Neural crest cell (in vitro differentiated cells): ENCODE results near the gene CDH23. TPM values are rescaled to one million over a fixed set of nuclear protein-coding genes. Genes with fewer than 3 reads are reported as not detected.

ENCODE experiments used
- DNase-seq: peaks from one replicate; pipeline ENCODE4 v3.0.0; 2021; ENCODE audit warnings: low read depth, mixed read lengths, low spot score
- H3K27ac Mint-ChIP-seq: one replicate; pipeline ENCODE4 v1.8.0; 2021; ENCODE audit warnings: mild to moderate bottlenecking, mixed read lengths; ENCODE audit not compliant: unreplicated experiment
- H3K27me3 Mint-ChIP-seq: 2 replicates; pipeline ENCODE4 v1.8.0; 2021; ENCODE audit warnings: low read depth, mild to moderate bottlenecking, mixed read lengths
- H3K36me3 Mint-ChIP-seq: 2 replicates; pipeline ENCODE4 v1.8.0; 2021; ENCODE audit warnings: low read depth, mild to moderate bottlenecking, mixed read lengths
- H3K4me1 Mint-ChIP-seq: 2 replicates; pipeline ENCODE4 v1.8.0; 2021; ENCODE audit warnings: mixed read lengths
- H3K4me3 Mint-ChIP-seq: one replicate; pipeline ENCODE4 v1.8.0; 2021; ENCODE audit warnings: mild to moderate bottlenecking, mixed read lengths
- H3K9me3 Mint-ChIP-seq: 2 replicates; pipeline ENCODE4 v1.8.0; 2021; ENCODE audit warnings: mixed read lengths
- CTCF ChIP-seq: fragments of 200-600 bp; sonication (generic); conservative IDR thresholded peaks from 2 replicates; pipeline ENCODE4 v1.5.0; 2021; ENCODE audit warnings: antibody characterized with exemption, mild to moderate bottlenecking
- total RNA-seq: library from RNA; stranded (reverse); gene quantifications from 2 replicates; pipeline ENCODE4 v1.2.1, GENCODE V29; 2021

Gene CDH23
- total RNA-seq, 1 donor from 2014 or later = 2.6 TPM

GRCh38 chr10:71392791-71393781 lies 3.6 kb upstream of the CDH23 start:
- no peak overlapping the region for H3K27ac Mint-ChIP-seq
- no peaks in the 10 kb centered on the region for H3K36me3 Mint-ChIP-seq
- no peak for TF ChIP-seq CTCF
- peaks cover 40% of the 10 kb centered on the region for H3K27me3 Mint-ChIP-seq
- H3K4me3 Mint-ChIP-seq = no peak overlapping the region
- DNase-seq = no peak
- H3K9me3 Mint-ChIP-seq = no peaks in the 10 kb centered on the region
- peaks cover 7% of the 10 kb centered on the region for H3K4me1 Mint-ChIP-seq

GRCh38 chr10:71393841-71394475 lies 2.8 kb upstream of the CDH23 start:
- Mint-ChIP-seq H3K27me3 (peaks cover 48% of the 10 kb centered on the region), H3K4me1 (peaks cover 10% of the 10 kb centered on the region), H3K4me3 (no peak overlapping the region), H3K36me3 (no peaks in the 10 kb centered on the region), H3K27ac (no peak overlapping the region), H3K9me3 (no peaks in the 10 kb centered on the region)
- TF ChIP-seq CTCF = no peak
- no peak for DNase-seq

DNA sequence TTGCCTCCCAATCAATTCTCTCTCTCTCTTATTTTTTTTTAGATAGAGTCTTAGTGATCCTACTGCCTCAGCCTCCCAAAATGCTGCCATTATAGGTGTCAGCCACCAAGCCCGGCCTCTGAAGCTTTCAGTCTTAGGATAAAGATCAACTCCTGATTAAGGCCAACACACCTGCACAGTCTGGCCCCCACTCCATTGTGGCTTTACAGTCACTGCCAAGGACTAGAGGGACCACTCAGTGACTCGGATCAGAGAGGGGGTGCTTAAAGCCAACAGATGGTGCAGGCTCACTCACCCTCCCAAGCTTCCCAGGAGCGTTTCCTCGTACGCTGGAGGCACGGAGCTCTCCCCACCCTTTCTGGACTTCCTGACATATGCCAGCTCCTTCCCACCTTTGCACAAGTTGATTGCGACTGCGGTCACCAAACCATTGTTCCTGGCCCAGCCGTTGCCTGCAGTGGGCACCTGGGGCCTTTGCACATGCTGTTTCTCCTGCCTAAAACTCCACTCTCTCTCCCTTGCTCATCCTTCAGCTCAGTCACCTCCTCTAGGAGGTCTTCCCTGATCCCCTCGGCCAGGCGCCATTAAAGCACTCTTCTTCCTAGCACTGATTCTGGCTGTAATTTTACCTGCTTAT lies 1.7 kb upstream of the CDH23 start:
- TF ChIP-seq CTCF = no peak
- H3K27me3 Mint-ChIP-seq = peaks cover 59% of the 10 kb centered on the region

GRCh38 chr10:71395621-71396020 lies 1.1 kb upstream of the CDH23 start:
- Mint-ChIP-seq H3K4me3 (peak overlapping the region; percentile 63), H3K27ac (no peak overlapping the region), H3K36me3 (no peaks in the 10 kb centered on the region), H3K4me1 (peaks cover 10% of the 10 kb centered on the region), H3K27me3 (peaks cover 64% of the 10 kb centered on the region), H3K9me3 (no peaks in the 10 kb centered on the region)
- no peak for DNase-seq
- no peak for TF ChIP-seq CTCF

More for the DNA sequence above, 1.7 kb upstream of the CDH23 start:
- H3K9me3 Mint-ChIP-seq = no peaks in the 10 kb centered on the region
- peaks cover 10% of the 10 kb centered on the region for H3K4me1 Mint-ChIP-seq
- no peaks in the 10 kb centered on the region for H3K36me3 Mint-ChIP-seq
- no peak for DNase-seq
- no peak overlapping the region for H3K27ac Mint-ChIP-seq
- no peak overlapping the region for H3K4me3 Mint-ChIP-seq

DNA sequence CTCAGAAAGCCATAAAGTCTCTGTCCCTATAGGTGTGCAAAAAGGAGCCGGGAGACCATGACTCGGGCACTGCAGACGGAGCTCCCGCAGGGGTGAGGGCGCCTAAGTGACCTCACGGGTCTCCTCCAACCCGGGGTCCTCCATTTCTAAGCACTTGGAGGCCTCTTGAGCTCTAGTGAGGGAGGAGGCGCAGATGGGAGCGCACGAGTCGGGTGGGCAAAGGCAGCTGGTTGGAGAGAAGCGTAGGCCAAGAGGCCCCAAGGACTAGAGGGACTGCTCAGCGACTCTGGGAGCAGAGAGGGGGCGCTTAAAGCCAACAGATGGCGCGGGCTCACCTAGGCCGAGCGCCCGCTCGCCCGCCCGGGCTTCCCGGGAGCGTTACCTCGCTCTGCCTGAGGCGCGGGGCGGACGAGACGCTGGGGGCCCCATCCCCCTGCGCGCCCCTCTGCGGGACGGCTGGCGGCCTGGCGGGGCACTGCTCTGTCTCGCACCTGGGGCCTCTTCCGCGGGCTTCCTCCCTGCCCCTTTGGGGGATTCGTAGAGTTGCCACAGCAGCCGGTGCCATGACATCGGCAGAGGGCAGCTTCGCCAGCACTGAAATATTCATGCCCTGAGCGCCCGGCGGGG lies 523 bp upstream of the CDH23 start:
- Mint-ChIP-seq H3K9me3 (no peaks in the 10 kb centered on the region), H3K27ac (no peak overlapping the region), H3K36me3 (no peaks in the 10 kb centered on the region), H3K27me3 (peaks cover 69% of the 10 kb centered on the region), H3K4me3 (peak overlapping the region; percentile 63), H3K4me1 (peaks cover 10% of the 10 kb centered on the region)
- peak; percentile 35 for DNase-seq
- peak; percentile 58 for TF ChIP-seq CTCF
